NCI-H1105 treated with DMSO at 0.1 percent for 48 hours (cell line): ENCODE data around the gene SLC49A3.

Experiments
- DNase-seq: peaks from one replicate; lab custom pipeline; 2025; lab: John Stamatoyannopoulos, UW

SLC49A3 gene

DNA sequence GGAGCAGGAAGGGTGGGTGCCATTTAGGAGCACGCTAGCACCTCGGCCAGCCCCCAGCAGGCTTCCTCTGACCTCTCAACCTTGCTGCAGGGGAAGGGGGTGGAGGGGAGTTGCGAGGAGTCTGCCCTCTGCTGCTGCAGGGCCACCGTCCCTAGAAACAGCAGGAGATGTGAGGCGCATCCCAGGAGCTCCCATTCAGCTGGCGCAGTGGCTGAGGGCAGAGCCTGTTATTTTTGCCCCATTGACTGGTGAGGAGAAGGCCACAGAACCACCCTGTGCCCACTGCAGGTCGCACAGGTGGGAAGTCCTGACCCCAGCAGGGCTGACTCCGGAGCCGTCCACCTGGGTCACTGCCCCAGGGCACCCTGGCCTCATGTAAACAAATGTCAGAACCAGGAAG is 55.5 kb downstream of the SLC49A3 start:
- DNase-seq, result no peak

DNA sequence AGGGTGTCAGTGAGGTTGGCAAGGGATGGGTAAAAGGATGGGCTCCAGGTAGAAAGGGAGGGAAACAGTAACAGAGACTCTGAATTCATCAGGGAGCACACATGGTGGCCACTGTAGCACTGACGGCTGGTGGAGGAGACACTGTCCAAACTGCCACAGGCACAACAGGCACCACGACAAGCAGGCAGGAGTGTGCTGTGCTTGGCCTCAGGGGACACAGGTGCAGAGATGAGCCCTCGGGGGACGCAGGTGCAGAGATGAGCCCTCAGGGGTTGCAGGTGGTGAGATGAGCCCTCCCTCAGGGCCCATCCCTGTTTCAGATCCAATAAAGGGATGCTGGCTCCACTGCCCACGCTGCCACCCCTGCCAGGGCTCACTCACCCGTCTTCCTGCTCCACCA is 56.0 kb downstream of the SLC49A3 start:
- DNase-seq, result no peak

DNA sequence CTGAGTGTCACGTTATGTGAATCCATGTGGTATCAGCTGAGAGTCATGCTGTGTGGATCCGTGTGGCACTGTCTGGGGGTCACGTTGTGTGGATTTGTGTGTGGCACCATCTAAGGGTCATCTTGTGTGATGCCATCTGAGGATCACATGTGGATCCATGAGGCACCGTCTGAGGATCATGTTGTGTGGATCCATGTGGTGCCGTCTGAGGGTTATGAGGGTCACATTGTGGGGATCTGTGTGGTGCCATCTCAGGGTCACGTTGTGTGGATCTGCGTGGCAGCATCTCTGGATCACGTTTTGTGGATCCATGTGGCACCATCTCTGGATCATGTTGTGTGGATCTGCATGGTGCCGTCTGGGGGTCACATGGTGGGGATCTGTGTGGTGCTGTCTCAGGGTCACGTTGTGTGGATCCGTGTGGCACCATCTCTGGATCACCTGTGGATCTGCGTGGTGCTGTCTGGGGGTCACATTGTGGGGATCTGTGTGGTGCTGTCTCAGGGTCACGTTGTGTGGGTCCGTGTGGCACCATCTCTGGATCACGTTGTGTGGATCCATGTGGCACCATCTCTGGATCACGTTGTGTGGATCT is 56.7 kb downstream of the SLC49A3 start:
- DNase-seq, result no peak
